GM18868 (cell line): ENCODE results near the gene SOHLH1.

ENCODE experiments used
- ATAC-seq: cut with Tn5 transposase; IDR thresholded peaks from one replicate; pipeline ENCODE4 v1.9.1; 2021; ENCODE audit warnings: mild to moderate bottlenecking, moderate library complexity; ENCODE audit not compliant: unreplicated experiment

Gene SOHLH1

DNA sequence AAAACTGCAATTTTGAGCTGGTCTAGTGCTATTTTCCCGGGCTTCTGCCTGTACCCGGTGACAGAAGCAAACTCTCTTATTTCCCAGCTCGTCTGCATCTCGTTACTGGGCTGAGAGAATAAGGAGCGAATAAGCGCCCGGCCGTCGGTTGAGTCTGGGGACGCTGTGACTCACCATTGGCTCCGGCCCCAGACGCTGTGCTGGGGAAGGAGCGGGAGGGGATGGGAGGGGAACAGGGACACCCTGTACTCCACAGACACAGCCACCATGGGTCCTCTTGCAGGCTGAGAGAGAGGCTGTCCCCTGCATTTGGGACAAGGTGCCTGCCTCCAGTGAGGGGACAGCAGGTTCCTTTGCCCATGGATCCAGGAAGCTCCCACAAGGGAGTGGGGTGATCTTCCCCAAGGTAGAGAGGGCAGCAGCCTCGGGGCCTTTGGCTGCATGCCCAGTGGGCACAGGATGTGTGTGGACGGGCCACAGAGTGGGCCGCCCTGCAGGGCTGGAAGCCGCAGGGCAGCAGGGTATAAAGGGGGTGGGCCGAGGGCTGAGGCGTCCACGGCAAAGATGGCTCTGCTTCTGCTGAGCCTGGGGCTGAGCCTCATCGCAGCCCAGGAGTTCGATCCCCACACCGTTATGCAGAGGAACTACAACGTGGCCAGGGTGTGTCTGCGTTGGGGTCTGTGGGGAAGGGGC lies 36.4 kb downstream of the SOHLH1 start, which contains the start of gene LCN9:
LCN9 (plus strand) TSS at position 552 of the 693 bp plus-strand sequence; CDS start at position 565, 13 bp downstream.
- ATAC-seq = no peak

GRCh38 chr9:135661816-135662560 lies 37.3 kb downstream of the SOHLH1 start:
- ATAC-seq = no peak

- ATAC-seq = no peak
Measured at GRCh38 chr9:135660407-135660806, 38.9 kb downstream of the SOHLH1 start.

GRCh38 chr9:135659252-135659651 lies 40.0 kb downstream of the SOHLH1 start:
- ATAC-seq = no peak

DNA sequence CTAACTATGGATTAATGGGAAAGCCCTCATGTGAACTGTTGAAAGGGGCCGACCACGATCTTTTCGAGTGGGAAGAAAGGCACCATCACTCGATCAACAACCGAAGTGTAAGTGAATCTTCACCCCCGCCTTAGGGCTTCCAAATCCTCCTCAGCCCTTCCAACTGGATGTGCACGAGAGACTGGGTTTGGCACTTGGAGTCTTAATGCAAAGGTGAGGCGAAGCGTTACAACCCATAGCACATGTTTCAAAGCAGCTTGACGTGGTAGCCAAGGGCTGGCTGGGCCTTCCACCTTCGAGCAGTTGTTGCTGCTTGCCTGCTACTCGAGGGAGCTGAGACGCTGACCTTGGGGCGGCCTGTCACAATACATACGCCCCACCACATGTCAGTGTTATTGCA lies 41.9 kb downstream of the SOHLH1 start:
- ATAC-seq = no peak

DNA sequence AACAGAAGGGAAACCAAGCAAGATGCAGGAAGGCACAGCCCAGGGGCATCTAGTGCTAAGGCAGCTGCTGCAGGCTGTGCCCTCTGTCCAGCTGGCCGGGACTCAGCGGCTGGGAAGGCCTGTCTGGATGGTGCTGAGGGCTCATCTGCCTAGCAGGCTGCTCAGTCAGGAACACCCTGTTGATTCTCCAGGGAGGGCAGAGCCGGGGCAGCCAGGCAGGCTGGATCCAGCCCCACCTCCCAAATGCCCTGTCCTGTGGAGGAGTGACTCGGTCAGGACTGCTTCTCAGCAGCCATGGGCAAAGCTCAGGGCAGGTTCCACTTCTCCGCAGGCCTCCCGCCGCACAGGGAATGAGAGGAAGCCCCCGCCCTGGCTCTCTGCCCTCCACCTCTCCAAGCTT lies 44.0 kb downstream of the SOHLH1 start:
- ATAC-seq = no peak

DNA sequence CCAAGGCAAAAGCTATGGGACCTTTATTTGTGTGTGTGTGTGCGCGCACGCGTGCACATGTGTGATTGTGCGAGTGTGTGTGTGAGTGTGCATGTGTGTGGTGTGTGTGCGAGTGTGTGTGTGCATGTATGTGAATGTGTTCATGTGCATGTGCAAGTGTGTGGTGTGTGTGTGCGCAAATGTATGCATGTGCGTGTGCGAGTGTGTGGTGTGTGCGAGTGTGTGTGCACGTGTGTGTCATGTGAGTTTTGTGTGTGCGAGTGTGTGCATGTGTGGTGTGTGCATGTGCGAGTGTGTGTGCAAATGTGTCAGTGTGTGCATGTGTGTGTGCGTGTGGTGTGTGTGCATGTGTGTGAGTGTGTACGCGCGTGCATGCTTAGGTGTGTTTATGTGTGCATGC lies 48.9 kb downstream of the SOHLH1 start:
- ATAC-seq = no peak

GRCh38 chr9:135649508-135649907 lies 49.8 kb downstream of the SOHLH1 start:
- ATAC-seq = no peak

- no peak for ATAC-seq
Measured at GRCh38 chr9:135648494-135649410, 50.5 kb downstream of the SOHLH1 start.

DNA sequence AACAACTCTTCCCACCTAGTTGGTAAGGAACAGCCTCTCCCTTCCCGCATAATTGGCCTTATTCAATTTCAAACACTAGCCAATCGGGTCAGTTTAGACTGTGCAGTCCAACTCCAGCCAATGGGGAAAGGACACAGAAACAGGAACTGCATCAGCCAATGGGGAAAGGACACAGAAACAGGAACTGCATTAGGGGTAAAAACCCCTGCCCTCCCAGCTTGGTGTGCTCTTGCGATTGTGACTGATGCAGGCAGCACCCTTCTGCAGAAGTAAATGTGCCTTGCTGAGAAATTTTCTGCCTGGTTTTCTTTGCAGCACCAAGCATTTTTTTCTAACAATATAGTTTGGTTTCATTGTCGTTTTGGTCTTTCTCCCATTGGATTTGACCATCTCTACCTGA lies 51.4 kb downstream of the SOHLH1 start:
- ATAC-seq = no peak

- ATAC-seq = no peak
Measured at GRCh38 chr9:135644631-135645218, 54.6 kb downstream of the SOHLH1 start.
